ENCODE results near the gene GNG5. TPM values are rescaled to one million over a fixed set of nuclear protein-coding genes. Genes with fewer than 3 reads are reported as not detected.
"Not testable (repeated sequence)": the region's sequence is repeated elsewhere in the genome, so short reads cannot be mapped to it uniquely, and the experiment has no call there.

GNG5 gene
- total RNA-seq, 1 donor, result 54.1 TPM

DNA sequence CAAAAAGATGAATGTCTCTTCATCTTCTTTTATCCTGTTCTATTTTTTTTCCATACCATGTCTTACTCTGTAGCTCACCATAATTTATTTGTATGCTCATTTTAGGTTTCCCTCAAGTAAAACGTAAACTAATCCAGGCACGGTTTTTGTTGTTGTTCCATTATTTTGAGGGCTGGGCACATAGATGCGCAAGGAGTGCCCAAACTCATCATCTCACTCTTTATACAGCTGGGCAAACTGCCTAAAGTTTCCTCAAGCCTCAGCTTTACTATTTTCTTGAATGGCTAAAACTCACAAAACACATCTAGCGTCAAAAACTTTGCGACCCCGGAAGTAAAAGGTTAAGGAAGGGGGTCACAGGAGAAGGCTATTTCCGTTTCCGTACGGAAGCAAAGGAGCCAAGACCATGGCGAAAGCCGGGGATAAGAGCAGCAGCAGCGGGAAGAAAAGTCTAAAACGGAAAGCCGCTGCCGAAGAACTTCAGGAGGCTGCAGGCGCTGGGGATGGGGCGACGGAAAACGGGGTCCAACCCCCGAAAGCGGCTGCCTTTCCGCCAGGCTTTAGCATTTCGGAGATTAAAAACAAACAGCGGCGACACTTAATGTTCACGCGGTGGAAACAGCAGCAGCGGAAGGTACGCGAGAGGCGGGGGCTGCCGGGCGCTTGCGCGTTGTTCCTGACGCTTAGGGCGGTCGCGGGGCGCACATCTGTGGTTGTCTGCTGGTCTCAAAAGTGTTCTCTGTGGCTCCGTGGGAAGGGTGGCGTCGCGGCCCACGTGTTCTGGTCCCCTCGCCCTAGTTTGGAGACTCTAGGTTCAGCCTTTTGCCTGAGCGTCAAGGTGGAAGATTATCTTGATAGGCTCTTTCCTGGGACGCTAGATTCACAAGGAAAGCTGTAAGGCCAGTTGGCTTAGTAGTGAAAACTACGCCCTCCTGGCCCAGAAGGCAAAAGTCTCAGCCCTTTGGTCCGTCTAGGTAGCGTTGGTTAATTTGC lies 27.2 kb downstream of the GNG5 start, which contains the start of gene RPF1:
TSS of gene RPF1 (plus strand) at position 391 of the 993 bp plus-strand sequence. CDS start at position 407, 16 bp downstream.
- TF ChIP-seq, protein P1, sequence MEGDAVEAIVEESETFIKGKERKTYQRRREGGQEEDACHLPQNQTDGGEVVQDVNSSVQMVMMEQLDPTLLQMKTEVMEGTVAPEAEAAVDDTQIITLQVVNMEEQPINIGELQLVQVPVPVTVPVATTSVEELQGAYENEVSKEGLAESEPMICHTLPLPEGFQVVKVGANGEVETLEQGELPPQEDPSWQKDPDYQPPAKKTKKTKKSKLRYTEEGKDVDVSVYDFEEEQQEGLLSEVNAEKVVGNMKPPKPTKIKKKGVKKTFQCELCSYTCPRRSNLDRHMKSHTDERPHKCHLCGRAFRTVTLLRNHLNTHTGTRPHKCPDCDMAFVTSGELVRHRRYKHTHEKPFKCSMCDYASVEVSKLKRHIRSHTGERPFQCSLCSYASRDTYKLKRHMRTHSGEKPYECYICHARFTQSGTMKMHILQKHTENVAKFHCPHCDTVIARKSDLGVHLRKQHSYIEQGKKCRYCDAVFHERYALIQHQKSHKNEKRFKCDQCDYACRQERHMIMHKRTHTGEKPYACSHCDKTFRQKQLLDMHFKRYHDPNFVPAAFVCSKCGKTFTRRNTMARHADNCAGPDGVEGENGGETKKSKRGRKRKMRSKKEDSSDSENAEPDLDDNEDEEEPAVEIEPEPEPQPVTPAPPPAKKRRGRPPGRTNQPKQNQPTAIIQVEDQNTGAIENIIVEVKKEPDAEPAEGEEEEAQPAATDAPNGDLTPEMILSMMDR (IDR thresholded peaks at IDR 0.05; ENCODE audit: insufficient read depth, low read length), result no peak
- H3K4me3 ChIP-seq (ENCODE audit: low read depth, low read length), result peak within 1 kb of the TSS; percentile 85
- peak; percentile 85 for DNase-seq (ENCODE audit: low read depth)

- H3K4me3 ChIP-seq (ENCODE audit: low read depth, low read length), result no peak overlapping the region
- TF ChIP-seq, protein P1 (IDR thresholded peaks at IDR 0.05; ENCODE audit: insufficient read depth, low read length), result no peak
- no peak for DNase-seq (ENCODE audit: low read depth)
Observed at GRCh38 chr1:84476225-84476624, 30.2 kb downstream of the GNG5 start.

GRCh38 chr1:84467298-84467697 lies 39.1 kb downstream of the GNG5 start:
- no peak for DNase-seq (ENCODE audit: low read depth)
- TF ChIP-seq, protein P1 (IDR thresholded peaks at IDR 0.05; ENCODE audit: insufficient read depth, low read length), result no peak

DNA sequence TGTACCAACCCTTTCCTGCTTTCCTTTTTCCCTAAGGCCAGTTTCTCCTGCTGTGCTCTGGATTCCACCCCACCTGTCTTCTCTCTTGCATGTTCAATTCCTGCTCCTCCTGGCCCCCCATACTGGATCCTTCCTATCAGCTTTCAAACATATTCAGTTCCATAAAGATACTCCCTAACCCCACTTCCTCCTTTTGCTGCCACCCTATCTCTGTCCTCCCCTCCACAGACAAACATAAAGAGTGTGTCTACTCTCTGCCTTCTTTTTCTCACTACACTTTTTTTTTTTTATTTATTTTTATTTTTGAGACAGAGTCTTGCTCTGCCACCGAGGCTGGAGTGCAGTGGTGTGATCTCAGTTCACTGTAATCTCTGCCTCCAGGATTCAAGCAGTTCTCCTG lies 44.3 kb downstream of the GNG5 start:
- TF ChIP-seq, protein P1 (IDR thresholded peaks at IDR 0.05; ENCODE audit: insufficient read depth, low read length), result no peak
- H3K4me3 ChIP-seq (ENCODE audit: low read depth, low read length), result no peak overlapping the region
- DNase-seq (ENCODE audit: low read depth), result no peak

More at GRCh38 chr1:84467298-84467697, 39.1 kb downstream of the GNG5 start:
- H3K4me3 ChIP-seq (ENCODE audit: low read depth, low read length), result no peak overlapping the region

GRCh38 chr1:84452436-84452835 lies 53.9 kb downstream of the GNG5 start:
- TF ChIP-seq, protein P1 (IDR thresholded peaks at IDR 0.05; ENCODE audit: insufficient read depth, low read length), result no peak
- no peak overlapping the region for H3K4me3 ChIP-seq (ENCODE audit: low read depth, low read length)
- no peak for DNase-seq (ENCODE audit: low read depth)

GRCh38 chr1:84450910-84451309 lies 55.5 kb downstream of the GNG5 start:
- peak; percentile 5 for DNase-seq (ENCODE audit: low read depth)

GRCh38 chr1:84448704-84449103 lies 57.7 kb downstream of the GNG5 start:
- DNase-seq (ENCODE audit: low read depth), result not testable (repeated sequence)

More at GRCh38 chr1:84450910-84451309, 55.5 kb downstream of the GNG5 start:
- H3K4me3 ChIP-seq (ENCODE audit: low read depth, low read length), result no peak overlapping the region
- TF ChIP-seq, protein P1 (IDR thresholded peaks at IDR 0.05; ENCODE audit: insufficient read depth, low read length), result no peak

More at GRCh38 chr1:84448704-84449103, 57.7 kb downstream of the GNG5 start:
- not testable (repeated sequence) for H3K4me3 ChIP-seq (ENCODE audit: low read depth, low read length)
